MM.1S (cell line): ENCODE results near the gene CD47.

Experiments
- DNase-seq: peaks from one replicate; pipeline ENCODE4 v3.0.0-alpha.2; 2015
- H2AFZ ChIP-seq: fragments of 300-600 bp; sonication (generic); 2 replicates; pipeline ENCODE4 v1.6.0; 2016; ENCODE audit warnings: antibody characterized with exemption, low read length
- H3F3A ChIP-seq: fragments of 300-600 bp; sonication (generic); 2 replicates; pipeline ENCODE4 v1.6.1; 2016; ENCODE audit warnings: mild to moderate bottlenecking, antibody characterized with exemption, low read length, moderate library complexity, mixed read lengths; ENCODE audit not compliant: insufficient read depth
- H3K27ac ChIP-seq: fragments of 300-600 bp; sonication (generic); 2 replicates; pipeline ENCODE4 v1.5.1; 2016; ENCODE audit warnings: mild to moderate bottlenecking, low read length
- H3K27me3 ChIP-seq: fragments of 300-600 bp; sonication (generic); replicated peaks from 2 replicates; pipeline ENCODE4 v1.6.0; 2016; ENCODE audit warnings: low read length; ENCODE audit not compliant: insufficient read depth
- H3K36me3 ChIP-seq: fragments of 300-600 bp; sonication (generic); replicated peaks from 2 replicates; pipeline ENCODE4 v1.6.1; 2016; ENCODE audit warnings: mild to moderate bottlenecking, low read length, mixed read lengths; ENCODE audit not compliant: insufficient read depth
- H3K4me1 ChIP-seq: fragments of 300-600 bp; sonication (generic); 2 replicates; pipeline ENCODE4 v1.6.1; 2016; ENCODE audit warnings: low read length, mixed read lengths
- H3K4me2 ChIP-seq: fragments of 300-600 bp; sonication (generic); 2 replicates; pipeline ENCODE4 v1.6.0; 2016; ENCODE audit warnings: low read depth, low read length
- H3K4me3 ChIP-seq: fragments of 300-600 bp; sonication (generic); 2 replicates; pipeline ENCODE4 v1.5.1; 2016; ENCODE audit warnings: low read length, mixed read lengths
- H3K79me2 ChIP-seq: fragments of 300-600 bp; sonication (generic); 2 replicates; pipeline ENCODE4 v1.6.1; 2016; ENCODE audit warnings: mixed run types, low read length, mixed read lengths
- H3K9ac ChIP-seq: fragments of 300-600 bp; sonication (generic); 2 replicates; pipeline ENCODE4 v1.6.1; 2016; ENCODE audit warnings: low read length, mixed read lengths
- H3K9me2 ChIP-seq: fragments of 300-600 bp; sonication (generic); replicated peaks from 2 replicates; pipeline ENCODE4 v1.6.1; 2016; ENCODE audit warnings: mild to moderate bottlenecking, low read length, mixed read lengths; ENCODE audit not compliant: insufficient read depth
- H3K9me3 ChIP-seq: fragments of 300-600 bp; sonication (generic); replicated peaks from 2 replicates; pipeline ENCODE4 v1.6.1; 2016; ENCODE audit warnings: mild to moderate bottlenecking, low read length, mixed read lengths; ENCODE audit not compliant: insufficient read depth
- H4K20me1 ChIP-seq: fragments of 300-600 bp; sonication (generic); 2 replicates; pipeline ENCODE4 v1.6.1; 2016; ENCODE audit warnings: mild to moderate bottlenecking, low read length, moderate library complexity, mixed read lengths; ENCODE audit not compliant: insufficient read depth
- CTCF ChIP-seq: fragments of 300-600 bp; sonication (generic); IDR thresholded peaks from 2 replicates; pipeline ENCODE4 v1.5.1; 2016; ENCODE audit warnings: antibody characterized with exemption, low read length, mixed read lengths
- EZH2 ChIP-seq: fragments of 300-600 bp; sonication (generic); optimal IDR thresholded peaks from 2 replicates; pipeline ENCODE3; 2017; ENCODE audit warnings: low read depth, mild to moderate bottlenecking, antibody characterized with exemption, low read length, mixed read lengths
- EZH2phosphoT487 ChIP-seq: fragments of 300-600 bp; sonication (generic); IDR thresholded peaks from 2 replicates; pipeline ENCODE4 v1.6.1; 2018; ENCODE audit warnings: antibody characterized with exemption, low read length

CD47 gene

GRCh38 chr3:108047987-108048386 lies 42.8 kb downstream of the CD47 start:
- no peak overlapping the region for H3K4me2 ChIP-seq
- TF ChIP-seq CTCF = no peak
- TF ChIP-seq EZH2 = no peak
- H3K9me3 ChIP-seq = no peaks in the 10 kb centered on the region
- no peaks in the 10 kb centered on the region for H3F3A ChIP-seq
- no peaks in the 10 kb centered on the region for H3K4me1 ChIP-seq
- no peaks in the 10 kb centered on the region for H3K79me2 ChIP-seq
- no peak overlapping the region for H2AFZ ChIP-seq
- H3K4me3 ChIP-seq = no peak overlapping the region
- no peak overlapping the region for H3K9ac ChIP-seq
- no peaks in the 10 kb centered on the region for H3K27me3 ChIP-seq
- DNase-seq = no peak
- no peaks in the 10 kb centered on the region; the same call in 1 of the 2 replicates for H3K36me3 ChIP-seq
- no peaks in the 10 kb centered on the region for H3K9me2 ChIP-seq
- no peaks in the 10 kb centered on the region for H4K20me1 ChIP-seq
- no peak overlapping the region for H3K27ac ChIP-seq

GRCh38 chr3:108046247-108046646 lies 44.6 kb downstream of the CD47 start:
- Histone ChIP-seq H3F3A (no peaks in the 10 kb centered on the region), H3K4me2 (no peak overlapping the region), H3K9me3 (no peaks in the 10 kb centered on the region), H4K20me1 (no peaks in the 10 kb centered on the region), H3K9ac (no peak overlapping the region), H3K27me3 (no peaks in the 10 kb centered on the region), H3K9me2 (no peaks in the 10 kb centered on the region), H3K27ac (no peak overlapping the region), H3K4me3 (no peak overlapping the region), H3K4me1 (no peaks in the 10 kb centered on the region), H3K36me3 (no peaks in the 10 kb centered on the region; the same call in 1 of the 2 replicates), H3K79me2 (no peaks in the 10 kb centered on the region), H2AFZ (no peak overlapping the region)
- no peak for TF ChIP-seq CTCF
- TF ChIP-seq EZH2phosphoT487 = no peak
- no peak for TF ChIP-seq EZH2
- DNase-seq = no peak

- H3K9me3 ChIP-seq = no peaks in the 10 kb centered on the region
- H3K9me2 ChIP-seq = no peaks in the 10 kb centered on the region
- no peak for DNase-seq
- no peaks in the 10 kb centered on the region for H4K20me1 ChIP-seq
- no peak overlapping the region for H3K27ac ChIP-seq
- no peak overlapping the region for H3K4me3 ChIP-seq
- TF ChIP-seq EZH2 (no peak), EZH2phosphoT487 (no peak), CTCF (no peak)
- H3K79me2 ChIP-seq = no peaks in the 10 kb centered on the region
- H3K4me2 ChIP-seq = no peak overlapping the region
- no peak overlapping the region for H3K9ac ChIP-seq
- H2AFZ ChIP-seq = no peak overlapping the region
- no peaks in the 10 kb centered on the region for H3K27me3 ChIP-seq
- no peaks in the 10 kb centered on the region for H3F3A ChIP-seq
- no peaks in the 10 kb centered on the region; the same call in 1 of the 2 replicates for H3K36me3 ChIP-seq
- no peaks in the 10 kb centered on the region for H3K4me1 ChIP-seq
Observed at GRCh38 chr3:108044699-108045098, 46.1 kb downstream of the CD47 start.
